ENCODE data around the gene C2orf78. TPM values are rescaled to one million over a fixed set of nuclear protein-coding genes. Genes with fewer than 3 reads are reported as not detected.

C2orf78 gene
- not detected in 2 replicates for total RNA-seq

DNA sequence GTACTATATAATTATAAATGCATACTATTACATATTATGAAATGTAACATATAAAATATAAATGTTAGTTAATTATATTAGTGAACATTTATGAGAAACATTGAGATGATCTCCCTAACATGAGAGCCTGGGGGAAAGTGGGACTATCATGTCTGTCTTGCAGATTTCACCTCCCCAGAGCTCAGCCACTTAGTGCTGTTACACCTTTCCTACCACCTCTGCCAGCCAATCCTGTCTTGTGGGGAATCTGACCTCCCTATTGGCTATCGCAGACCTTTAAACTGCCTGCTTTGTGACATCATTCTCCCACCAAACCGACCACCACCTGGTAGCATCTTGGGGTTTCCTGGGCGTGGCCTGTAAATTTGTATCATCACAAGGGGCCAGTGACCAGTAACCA, at the start of gene C2orf78:
C2orf78 (plus strand) TSS at position 301 of the 400 bp plus-strand sequence. CDS start 127 bp downstream, outside the sequence.

DNA sequence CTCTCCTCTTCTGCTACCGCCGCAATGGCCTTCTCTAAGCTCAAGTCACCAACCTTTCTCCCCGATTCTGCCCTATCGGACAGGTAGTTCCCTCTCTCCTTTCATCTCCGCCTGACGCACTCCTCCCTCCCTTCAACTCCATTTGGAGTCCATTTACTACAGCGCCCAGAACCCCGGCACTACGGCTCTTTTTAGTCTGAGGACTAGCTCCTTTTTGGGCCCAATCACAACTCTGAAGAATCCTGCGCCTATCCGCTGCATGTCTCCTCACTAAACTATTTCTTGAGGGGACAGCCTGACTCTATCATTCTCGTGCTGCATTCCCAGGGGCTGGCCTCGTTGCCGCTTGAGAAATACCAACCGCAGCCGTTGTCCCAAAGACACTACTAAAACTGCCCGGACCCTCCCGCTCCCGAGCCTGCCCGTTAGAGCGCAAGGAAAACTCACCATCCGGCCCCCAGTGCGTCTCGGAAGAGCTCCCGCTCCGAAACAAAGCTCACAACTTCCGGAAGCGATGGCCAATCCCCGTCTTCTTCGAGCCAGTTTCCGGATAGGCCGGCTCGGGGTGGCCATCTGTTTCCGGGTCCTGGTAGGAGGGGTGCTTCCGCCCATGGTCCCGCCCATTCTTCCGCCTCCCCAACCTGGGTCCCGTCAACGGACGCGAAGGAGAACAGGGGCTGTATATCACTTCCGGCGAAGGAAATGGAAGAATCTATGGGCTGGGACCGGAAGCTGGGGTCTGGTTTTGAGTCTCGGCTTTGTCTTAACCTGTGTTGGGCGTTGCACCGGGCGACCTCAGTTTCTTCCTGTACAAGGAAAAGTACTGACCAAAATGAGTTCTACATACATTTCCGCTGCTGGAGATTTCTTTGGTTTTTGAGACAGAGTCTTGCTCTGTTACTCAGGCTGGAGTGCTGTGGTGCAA, 46.9 kb upstream of the C2orf78 start, which contains the start of gene TPRKB:
TPRKB (minus strand) TSS at position 491 of the 925 bp plus-strand sequence. CDS start 2,776 bp downstream, outside the sequence.

DNA sequence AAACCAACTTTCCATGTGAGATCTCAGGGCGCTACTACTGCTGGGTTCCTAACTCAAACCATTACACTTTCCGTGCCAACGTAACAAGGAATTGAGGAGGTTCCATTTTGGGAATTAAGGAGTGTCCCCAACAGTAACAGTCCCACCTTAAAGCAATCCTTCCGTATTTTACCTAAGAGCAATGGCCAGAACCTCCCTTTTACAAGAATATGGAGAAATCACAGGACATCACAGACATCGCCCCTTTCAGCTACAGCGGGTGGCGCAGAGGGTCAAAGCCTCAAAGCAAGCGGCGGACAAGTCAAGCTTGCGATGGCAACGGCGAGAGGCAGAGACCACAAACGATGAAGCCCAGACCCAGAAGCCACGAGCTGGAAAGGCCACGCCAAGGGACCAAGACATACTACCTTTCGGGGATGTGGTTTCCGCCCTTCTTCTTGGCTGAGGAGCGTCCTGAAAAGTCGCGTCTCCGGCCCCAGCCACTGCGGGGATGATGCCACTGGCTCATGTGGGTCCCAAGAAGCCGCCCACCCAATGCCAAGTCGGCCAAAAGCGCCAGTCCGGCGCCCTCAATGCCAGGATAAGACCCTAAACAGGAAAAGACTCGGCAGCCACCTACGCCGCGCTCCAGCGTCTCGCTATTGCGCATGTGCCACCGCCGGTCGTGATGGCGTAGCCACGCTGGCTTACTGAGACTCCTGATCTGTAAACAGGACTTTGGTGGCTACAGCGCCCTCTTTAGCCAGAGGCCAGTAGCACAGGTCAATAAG, 4.3 kb upstream of the C2orf78 start, which contains the start of gene DUSP11:
DUSP11 (minus strand) TSS at position 637 of the 770 bp plus-strand sequence; CDS start at position 508, 129 bp downstream.

DNA sequence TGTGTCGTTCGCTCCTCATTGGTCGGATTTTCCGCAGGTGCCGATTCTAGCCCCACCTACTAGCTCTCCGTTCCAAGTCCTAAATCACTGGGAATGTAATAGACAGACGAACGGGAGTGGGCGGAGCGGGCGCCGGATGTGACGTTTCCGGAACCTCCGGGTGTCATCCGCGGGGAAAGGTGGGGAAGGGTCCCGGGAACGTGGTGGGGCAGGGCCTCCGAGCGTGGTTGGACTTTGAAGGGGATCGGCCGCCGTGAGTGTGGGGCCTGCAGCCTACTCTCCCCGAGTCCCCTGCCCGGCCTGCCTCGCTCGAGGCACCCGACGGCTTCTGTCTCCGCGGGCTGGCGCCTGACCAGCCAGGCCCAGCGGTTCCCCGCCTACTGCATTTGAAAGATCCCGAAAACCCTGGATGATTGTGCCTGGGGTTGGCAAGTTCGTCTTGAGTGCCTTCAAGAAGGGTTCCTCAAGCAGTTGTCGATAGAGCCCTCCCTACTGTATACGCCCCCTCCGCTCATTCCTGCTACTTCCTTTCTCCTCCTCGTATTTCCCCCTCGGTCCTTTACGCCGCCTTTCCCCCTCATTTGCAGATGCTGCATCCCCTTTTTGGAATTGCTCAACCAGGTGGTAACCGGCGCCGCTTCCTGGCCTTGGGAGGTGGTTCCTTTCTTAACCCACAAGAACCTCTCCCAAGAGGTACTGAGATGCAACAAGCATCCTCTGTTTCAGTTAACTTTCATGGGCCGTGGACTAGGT, 45.0 kb downstream of the C2orf78 start, which contains the start of gene STAMBP:
STAMBP (plus strand) TSS at position 144 of the 753 bp plus-strand sequence. CDS start 1,896 bp downstream, outside the sequence.

Other genes starting within 250 kb of the C2orf78 start
- gene NAT8, start 141.8 kb upstream of the C2orf78 start, total RNA-seq: not detected in 2 replicates
- gene TPRKB, start 46.8 kb upstream of the C2orf78 start, total RNA-seq: 8.1 and 41.6 TPM in 2 replicates
- 34.7 and 39.0 TPM in 2 replicates for gene DUSP11, start 4.1 kb upstream of the C2orf78 start, total RNA-seq
- 24.1 and 28.1 TPM in 2 replicates for gene STAMBP, start 44.8 kb downstream of the C2orf78 start, total RNA-seq
- 2.2 and 4.1 TPM in 2 replicates for gene ACTG2, start 108.8 kb downstream of the C2orf78 start, total RNA-seq
- 56.6 and 66.2 TPM in 2 replicates for gene DGUOK, start 142.7 kb downstream of the C2orf78 start, total RNA-seq
- 3.1 and 4.1 TPM in 2 replicates for gene TET3, start 200.7 kb downstream of the C2orf78 start, total RNA-seq